ENCODE data around the gene PSMD10.

DNA sequence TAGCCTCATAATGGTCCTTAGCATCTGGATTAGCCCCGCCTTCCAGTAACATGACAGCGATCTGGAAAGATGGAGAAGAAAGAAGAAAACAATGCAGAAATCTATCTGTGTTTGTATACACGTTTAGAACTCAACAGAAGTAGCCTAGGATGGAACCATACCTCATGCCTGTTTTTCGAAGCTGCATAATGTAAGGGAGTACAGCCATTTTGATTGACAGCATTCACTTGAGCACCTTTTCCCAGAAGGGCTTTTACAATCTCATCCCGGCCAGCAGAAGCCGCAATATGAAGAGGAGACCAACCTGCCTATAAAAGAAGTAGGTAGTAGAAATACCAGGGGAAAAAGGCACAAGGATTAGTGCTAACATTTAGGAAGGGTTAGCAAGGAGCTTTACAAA is 3.5 kb downstream of the PSMD10 start:
- TF ChIP-seq CTCF (IDR thresholded peaks at IDR 0.05; ENCODE audit: low read length) = no peak
- TF ChIP-seq EZH2 (IDR thresholded peaks at IDR 0.05; ENCODE audit: borderline replicate concordance, low read length) = no peak
